Measurements from ENCODE around the gene MCM9.

The MCM9 gene

DNA sequence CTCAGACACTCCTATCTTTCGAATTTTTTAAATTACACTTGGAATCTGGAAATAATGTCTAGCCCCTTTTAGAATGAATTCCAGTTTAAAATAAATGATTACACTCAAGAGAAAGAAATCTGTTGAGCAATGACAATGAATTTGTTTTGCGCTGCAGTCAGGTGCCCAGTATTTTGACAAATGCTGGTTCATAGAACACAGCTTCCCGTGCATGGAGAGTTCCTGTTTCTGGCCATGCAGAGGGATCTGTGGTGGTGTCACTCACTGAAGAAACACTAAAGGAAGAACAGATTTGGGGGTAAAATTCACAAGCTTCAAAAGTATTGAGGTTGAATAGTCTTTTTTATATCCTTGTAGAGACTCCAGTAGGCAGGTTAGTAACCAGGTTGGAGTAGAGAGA is 170.2 kb downstream of the MCM9 start:
- DNase-seq: no peak
- H3K36me3 ChIP-seq (replicated peaks): no peaks in the 10 kb centered on the region
- TF ChIP-seq, protein P1, sequence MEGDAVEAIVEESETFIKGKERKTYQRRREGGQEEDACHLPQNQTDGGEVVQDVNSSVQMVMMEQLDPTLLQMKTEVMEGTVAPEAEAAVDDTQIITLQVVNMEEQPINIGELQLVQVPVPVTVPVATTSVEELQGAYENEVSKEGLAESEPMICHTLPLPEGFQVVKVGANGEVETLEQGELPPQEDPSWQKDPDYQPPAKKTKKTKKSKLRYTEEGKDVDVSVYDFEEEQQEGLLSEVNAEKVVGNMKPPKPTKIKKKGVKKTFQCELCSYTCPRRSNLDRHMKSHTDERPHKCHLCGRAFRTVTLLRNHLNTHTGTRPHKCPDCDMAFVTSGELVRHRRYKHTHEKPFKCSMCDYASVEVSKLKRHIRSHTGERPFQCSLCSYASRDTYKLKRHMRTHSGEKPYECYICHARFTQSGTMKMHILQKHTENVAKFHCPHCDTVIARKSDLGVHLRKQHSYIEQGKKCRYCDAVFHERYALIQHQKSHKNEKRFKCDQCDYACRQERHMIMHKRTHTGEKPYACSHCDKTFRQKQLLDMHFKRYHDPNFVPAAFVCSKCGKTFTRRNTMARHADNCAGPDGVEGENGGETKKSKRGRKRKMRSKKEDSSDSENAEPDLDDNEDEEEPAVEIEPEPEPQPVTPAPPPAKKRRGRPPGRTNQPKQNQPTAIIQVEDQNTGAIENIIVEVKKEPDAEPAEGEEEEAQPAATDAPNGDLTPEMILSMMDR (IDR thresholded peaks at IDR 0.05; ENCODE audit: low read depth, low read length, missing control alignments): no peak
- no peak overlapping the region for H3K27ac ChIP-seq
- no peak overlapping the region for H3K4me3 ChIP-seq (ENCODE audit: low read depth, low read length)
- no peaks in the 10 kb centered on the region for H3K27me3 ChIP-seq (replicated peaks)
- in situ Hi-C loops (cut with HindIII; ENCODE audit: low pct_ligation_motif_present, low sequenced_read_pairs): no loop called here

Measured in brain microvascular endothelial cell (primary cell).